Neuronal stem cell (in vitro differentiated cells): ENCODE results near the gene STARD4.
A peak's percentile ranks its signal among the peaks of the same experiment; 100 is the strongest.

Source experiments
- DNase-seq: peaks from one replicate; pipeline ENCODE4 v3.0.0-alpha.2; 2013; ENCODE audit warnings: low spot score
- H2AFZ ChIP-seq: one replicate; pipeline ENCODE4 v1.6.1; 2013; ENCODE audit warnings: mild to moderate bottlenecking, low read length, inconsistent platforms
- H2AK5ac ChIP-seq: 2 replicates; pipeline ENCODE4 v1.6.1; 2013; ENCODE audit warnings: low read depth, mild to moderate bottlenecking, inconsistent platforms, low read length, moderate library complexity, mixed read lengths
- H2BK120ac ChIP-seq: 2 replicates; pipeline ENCODE4 v1.6.1; 2013; ENCODE audit warnings: low read depth, mild to moderate bottlenecking, inconsistent platforms, low read length, moderate library complexity, mixed read lengths
- H2BK12ac ChIP-seq: one replicate; pipeline ENCODE4 v1.6.1; 2013; ENCODE audit warnings: low read length, inconsistent platforms
- H2BK15ac ChIP-seq: 2 replicates; pipeline ENCODE4 v1.6.1; 2013; ENCODE audit warnings: mild to moderate bottlenecking, low read length, inconsistent platforms, mixed read lengths
- H2BK5ac ChIP-seq: one replicate; pipeline ENCODE4 v1.6.1; 2013; ENCODE audit warnings: inconsistent platforms, mild to moderate bottlenecking, low read length, moderate library complexity
- H3K14ac ChIP-seq: one replicate; pipeline ENCODE4 v1.6.1; 2013; ENCODE audit warnings: low read length, inconsistent platforms
- H3K18ac ChIP-seq: 2 replicates; pipeline ENCODE4 v1.6.1; 2013; ENCODE audit warnings: low read length, inconsistent platforms
- H3K23ac ChIP-seq: 2 replicates; pipeline ENCODE4 v1.6.1; 2013; ENCODE audit warnings: low read depth, mild to moderate bottlenecking, mixed read lengths, low read length, inconsistent platforms; ENCODE audit not compliant: poor library complexity
- H3K27ac ChIP-seq: replicated peaks from 3 replicates; pipeline ENCODE4 v1.5.1; 2013; ENCODE audit warnings: low read length, inconsistent platforms
- H3K27me3 ChIP-seq, 3 experiments: 2 replicates each; pipeline ENCODE4 v1.6.1; 2013; ENCODE audit warnings: low read length in 3 of 3, mild to moderate bottlenecking in 2 of 3, inconsistent platforms in 1 of 3, low read depth in 1 of 3, mixed read lengths in 1 of 3, moderate library complexity in 1 of 3; ENCODE audit not compliant: control insufficient read depth in 3 of 3, insufficient read depth in 3 of 3
- H3K36me3 ChIP-seq, 2 donors: replicated peaks in 1 of 2; 2 replicates each; pipeline ENCODE4 v1.6.1; 2013; ENCODE audit warnings: low read length in 2 of 2; ENCODE audit not compliant: control insufficient read depth in 2 of 2, insufficient read depth in 2 of 2
- H3K4ac ChIP-seq: 2 replicates; pipeline ENCODE4 v1.6.1; 2013; ENCODE audit warnings: inconsistent platforms, mild to moderate bottlenecking, low read length, moderate library complexity
- H3K4me1 ChIP-seq, 2 donors: 1 replicate in 1 of 2; 2 replicates in 1 of 2; pipeline ENCODE4 v1.6.1; 2013; ENCODE audit warnings: low read length in 2 of 2, low read depth in 1 of 2; ENCODE audit not compliant: control insufficient read depth in 2 of 2, insufficient read depth in 1 of 2
- H3K4me2 ChIP-seq: one replicate; pipeline ENCODE4 v1.6.1; 2013; ENCODE audit warnings: mild to moderate bottlenecking, low read length, inconsistent platforms; ENCODE audit not compliant: insufficient read depth, poor library complexity, severe bottlenecking
- H3K4me3 ChIP-seq, 2 donors: 2 replicates each; pipeline ENCODE4 v1.5.1; 2013; ENCODE audit warnings: low read length in 2 of 2, mild to moderate bottlenecking in 2 of 2, inconsistent platforms in 1 of 2, moderate library complexity in 1 of 2
- H3K79me1 ChIP-seq: one replicate; pipeline ENCODE4 v1.6.1; 2013; ENCODE audit warnings: low read depth, mild to moderate bottlenecking, inconsistent platforms, low read length, moderate library complexity
- H3K9ac ChIP-seq: one replicate; pipeline ENCODE4 v1.6.1; 2013; ENCODE audit warnings: mild to moderate bottlenecking, low read depth, low read length, inconsistent platforms; ENCODE audit not compliant: poor library complexity
- H3K9me3 ChIP-seq, 2 donors: replicated peaks in 1 of 2; 2 replicates each; pipeline versions ENCODE3 to v1.6.1; 2013; ENCODE audit warnings: low read length in 2 of 2, mild to moderate bottlenecking in 2 of 2, inconsistent platforms in 1 of 2, low read depth in 1 of 2, mixed read lengths in 1 of 2, moderate library complexity in 1 of 2; ENCODE audit not compliant: control insufficient read depth in 2 of 2, insufficient read depth in 1 of 2
- H4K8ac ChIP-seq: one replicate; pipeline ENCODE4 v1.6.1; 2013; ENCODE audit warnings: low read depth, mild to moderate bottlenecking, inconsistent platforms, low read length, moderate library complexity
- H4K91ac ChIP-seq: one replicate; pipeline ENCODE4 v1.6.1; 2013; ENCODE audit warnings: low read length, low read depth, mild to moderate bottlenecking, inconsistent platforms; ENCODE audit not compliant: poor library complexity
- WGBS, 2 donors: extraction: QIAGEN DNeasy Blood & Tissue Kit; methylation state at CpG; one replicate each; pipeline ENCODE4 v1.1.7; 2013; ENCODE audit warnings: missing lambda C conversion rate in 2 of 2, mixed read lengths in 1 of 2; ENCODE audit not compliant: insufficient read length in 2 of 2, insufficient replicate concordance in 1 of 2; ENCODE audit errors: extremely low coverage in 2 of 2; 5-methylcytosine and 5-hydroxymethylcytosine counted together

Gene STARD4

GRCh38 chr5:111520908-111521307 is 8.6 kb upstream of the STARD4 start:
- H4K8ac ChIP-seq = no peak overlapping the region
- H2BK120ac ChIP-seq = no peak overlapping the region

GRCh38 chr5:111518777-111519176 is 6.4 kb upstream of the STARD4 start:
- H3K9ac ChIP-seq = no peak overlapping the region
- H3K27me3 ChIP-seq = no peaks in the 10 kb centered on the region
- H2BK12ac ChIP-seq = no peak overlapping the region
- H3K79me1 ChIP-seq = no peaks in the 10 kb centered on the region
- no peak overlapping the region for H4K8ac ChIP-seq
- no peak overlapping the region for H3K4ac ChIP-seq
- no peak overlapping the region for H2AFZ ChIP-seq
- no peak overlapping the region for H3K27ac ChIP-seq
- DNase-seq = no peak
- no CpG with 5 or more reads among the region's 2 CpGs for WGBS, 2 donors
- no peaks in the 10 kb centered on the region for H3K36me3 ChIP-seq
- H2BK15ac ChIP-seq = no peak overlapping the region
- peaks cover 0 to 1% of the 10 kb centered on the region in 2 donors for H3K4me1 ChIP-seq
- H2AK5ac ChIP-seq = no peak overlapping the region
- no peak overlapping the region for H3K14ac ChIP-seq
- no peak overlapping the region for H3K23ac ChIP-seq
- no peak overlapping the region for H3K4me2 ChIP-seq
- no peak overlapping the region for H4K91ac ChIP-seq
- H3K4me3 ChIP-seq = no peak overlapping the region
- peak overlapping the region; percentile 10 for H2BK5ac ChIP-seq
- no peaks in the 10 kb centered on the region for H3K9me3 ChIP-seq
- no peak overlapping the region for H2BK120ac ChIP-seq
- H3K18ac ChIP-seq = no peak overlapping the region

More at GRCh38 chr5:111520908-111521307, 8.6 kb upstream of the STARD4 start:
- Histone ChIP-seq H4K91ac (no peak overlapping the region), H3K14ac (no peak overlapping the region), H2AK5ac (no peak overlapping the region), H2BK5ac (no peak overlapping the region), H2AFZ (no peak overlapping the region), H3K4ac (no peak overlapping the region), H3K27ac (no peak overlapping the region), H3K27me3 (no peaks in the 10 kb centered on the region), H3K36me3 (no peaks in the 10 kb centered on the region), H3K9ac (no peak overlapping the region), H3K9me3 (no peaks in the 10 kb centered on the region), H3K18ac (no peak overlapping the region), H3K4me3 (no peak overlapping the region), H3K23ac (no peak overlapping the region), H2BK12ac (no peak overlapping the region), H3K4me1 (no peaks in the 10 kb centered on the region), H2BK15ac (no peak overlapping the region), H3K79me1 (no peaks in the 10 kb centered on the region), H3K4me2 (no peak overlapping the region)
- no peak for DNase-seq
- WGBS, 2 donors = no CpG with 5 or more reads among the region's 3 CpGs

- no peak overlapping the region for H2AFZ ChIP-seq
- no peak overlapping the region for H3K14ac ChIP-seq
- H2BK12ac ChIP-seq = no peak overlapping the region
- no peak overlapping the region for H2AK5ac ChIP-seq
- H2BK15ac ChIP-seq = no peak overlapping the region
- WGBS, 2 donors = no CpG with 5 or more reads among the region's 5 CpGs
- no peak overlapping the region for H3K9ac ChIP-seq
- H4K8ac ChIP-seq = no peak overlapping the region
- peaks cover 0 to 1% of the 10 kb centered on the region in 2 donors for H3K4me1 ChIP-seq
- H3K4me2 ChIP-seq = no peak overlapping the region
- H3K36me3 ChIP-seq = no peaks in the 10 kb centered on the region
- H3K4me3 ChIP-seq = no peak overlapping the region
- no peak overlapping the region for H2BK5ac ChIP-seq
- no peaks in the 10 kb centered on the region for H3K9me3 ChIP-seq
- no peaks in the 10 kb centered on the region for H3K79me1 ChIP-seq
- H2BK120ac ChIP-seq = no peak overlapping the region
- no peak overlapping the region for H3K18ac ChIP-seq
- no peak overlapping the region for H3K23ac ChIP-seq
- H3K27me3 ChIP-seq = no peaks in the 10 kb centered on the region
- H3K4ac ChIP-seq = no peak overlapping the region
- DNase-seq = no peak
- no peak overlapping the region for H4K91ac ChIP-seq
- H3K27ac ChIP-seq = no peak overlapping the region
Measured at GRCh38 chr5:111517853-111518501, 5.6 kb upstream of the STARD4 start.

GRCh38 chr5:111514087-111514486 is 1.8 kb upstream of the STARD4 start:
- Histone ChIP-seq H3K18ac (no peak overlapping the region), H2AK5ac (no peak overlapping the region), H2AFZ (peak overlapping the region; percentile 46), H3K9ac (no peak overlapping the region), H3K27ac (peak overlapping the region; percentile 38), H3K9me3 (no peaks in the 10 kb centered on the region), H3K27me3 (no peaks in the 10 kb centered on the region), H3K4me1 (peaks cover 0 to 2% of the 10 kb centered on the region in 2 donors), H3K14ac (no peak overlapping the region), H3K23ac (no peak overlapping the region), H3K4ac (no peak overlapping the region), H2BK15ac (no peak overlapping the region), H2BK120ac (no peak overlapping the region), H3K4me3 (peak overlapping the region in 1 of 2 donors; percentile 91), H3K4me2 (peak overlapping the region; percentile 2), H4K91ac (no peak overlapping the region), H2BK5ac (no peak overlapping the region), H4K8ac (no peak overlapping the region), H2BK12ac (no peak overlapping the region), H3K36me3 (no peaks in the 10 kb centered on the region), H3K79me1 (no peaks in the 10 kb centered on the region)
- no peak for DNase-seq
- WGBS, 2 donors = no CpG with 5 or more reads among the region's 3 CpGs
